Heart right ventricle (tissue), 16 donors: ENCODE measurements around the gene SPO11. TPM values are rescaled to one million over a fixed set of nuclear protein-coding genes. Genes with fewer than 3 reads are reported as not detected.

ENCODE experiments used
- ATAC-seq, 8 donors: fragments of 200-7000 bp; cut with Tn5 transposase; one replicate each; pipeline ENCODE4 v1.9.1; 2020; ENCODE audit warnings: mild to moderate bottlenecking in 8 of 8, moderate library complexity in 8 of 8, moderate number of reproducible peaks in 1 of 8
- DNase-seq, 2 donors: peaks; one replicate each; pipeline ENCODE4 v3.0.0-alpha.2; 2020
- H3K27ac ChIP-seq, 10 donors: fragments of 200-600 bp; sonication (generic) in 2 of 10; one replicate each; pipeline versions ENCODE4 v1.5.0 to v1.8.0; 2020 to 2022; ENCODE audit warnings: mild to moderate bottlenecking in 3 of 10
- H3K27me3 ChIP-seq, 7 donors: fragments of 200-600 bp; one replicate each; pipeline ENCODE4 v1.8.0; 2021 to 2022; ENCODE audit warnings: mild to moderate bottlenecking in 2 of 7
- H3K36me3 ChIP-seq, 9 donors: fragments of 200-600 bp; sonication (generic) in 1 of 9; one replicate each; pipeline versions ENCODE4 v1.5.0 to v1.8.0; 2020 to 2022; ENCODE audit warnings: mild to moderate bottlenecking in 2 of 9
- H3K4me1 ChIP-seq, 9 donors: fragments of 200-600 bp; sonication (generic) in 1 of 9; one replicate each; pipeline versions ENCODE4 v1.5.0 to v1.8.0; 2020 to 2022; ENCODE audit warnings: mild to moderate bottlenecking in 4 of 9
- H3K4me3 ChIP-seq, 10 donors: fragments of 200-600 bp; sonication (generic) in 2 of 10; one replicate each; pipeline versions ENCODE4 v1.5.0 to v1.8.0; 2020 to 2022; ENCODE audit warnings: mild to moderate bottlenecking in 7 of 10, moderate library complexity in 2 of 10
- H3K9me3 ChIP-seq, 11 donors: fragments of 200-600 bp in 10 of 11; sonication (generic) in 2 of 11; one replicate each; pipeline versions ENCODE4 v1.5.0 to v1.8.0; 2013 to 2022; ENCODE audit warnings: mild to moderate bottlenecking in 2 of 11, control low read depth in 1 of 11, moderate library complexity in 1 of 11
- WGBS, 2 donors: extraction: QIAGEN DNeasy Blood & Tissue Kit; methylation state at CpG; one replicate each; pipeline ENCODE4 v1.1.7; 2013; ENCODE audit warnings: inconsistent platforms in 1 of 2; 5-methylcytosine and 5-hydroxymethylcytosine counted together
- intact Hi-C, 10 donors: fragments of 100-400 bp; cut with DNase I; formaldehyde crosslinking; loops; one replicate each; pipeline versions ENCODE4 v1.11.1 to v1.14.2; 2022
- polyA plus RNA-seq, 2 donors: library from polyadenylated mRNA; stranded (reverse); fragments of 200-250 nt; gene quantifications; one replicate each; pipeline ENCODE4 v1.2.3, GENCODE V29; 2013
- total RNA-seq, 10 donors: library from RNA; stranded (reverse); fragmentation: NEBNext Ultra II Directional in 3 of 10; extraction: Animal tissue kit (Norgen Biotek cat#: 25700) in 3 of 10; gene quantifications; one replicate each; pipeline versions ENCODE4 v1.2.1 to v1.2.4, GENCODE V29; 2021 to 2023
- TF ChIP-seq, protein P1 (sequence below), 9 donors: fragments of 200-600 bp; sonication (generic) in 2 of 9; IDR thresholded peaks; one replicate each; pipeline versions ENCODE4 v1.5.0 to v1.8.0; 2021 to 2022; ENCODE audit warnings: antibody characterized with exemption in 9 of 9, mild to moderate bottlenecking in 5 of 9, moderate library complexity in 1 of 9
- donor health status: Arrhythmogenic right ventricular cardiomyopathy.
- donor health status: ischemic (EF 13 %, LVEDD 7.1; RV severe dilation, severe dysfunction).
- donor health status: healthy with polysubstance abuse.
- donor health status: DM: no; HTN: yes; CAD: no.
- donor health status: DM: no; HTN: no; CAD: no.
- donor health status: ischemic (EF 25% LVEDD 6.9; RV normal size, moderate dysfunction).
- donor health status: ischemic (EF 25% LVEDD 5.7; RV mildly dilated, moderate dysfunction).
- donor health status: healthy.
- donor health status: DM: yes; HTN: yes; CAD: no.
- donor health status: Ischemic cardiomyopathy.
- donor health status: ischemic (EF 35%, LVEDD 5.7; RV mildly dilated, moderate dysfunction).
- donor health status: nonischemic (EF 11% LVEDD 7.7; RV severe dilation, severe dysfunction).
- donor health status: DM: yes; HTN: yes; CAD: no.
- donor health status: PGD.
- donor health status: ischemic (EF 29% LVEDD 5.4; RV normal size, mild dysfunction).
- donor health status: nonischemic (EF 23%, LVEDD 6.1; RV moderate dilation, normal function).

Gene SPO11
- total and polyA plus RNA-seq, 12 donors = not detected

DNA sequence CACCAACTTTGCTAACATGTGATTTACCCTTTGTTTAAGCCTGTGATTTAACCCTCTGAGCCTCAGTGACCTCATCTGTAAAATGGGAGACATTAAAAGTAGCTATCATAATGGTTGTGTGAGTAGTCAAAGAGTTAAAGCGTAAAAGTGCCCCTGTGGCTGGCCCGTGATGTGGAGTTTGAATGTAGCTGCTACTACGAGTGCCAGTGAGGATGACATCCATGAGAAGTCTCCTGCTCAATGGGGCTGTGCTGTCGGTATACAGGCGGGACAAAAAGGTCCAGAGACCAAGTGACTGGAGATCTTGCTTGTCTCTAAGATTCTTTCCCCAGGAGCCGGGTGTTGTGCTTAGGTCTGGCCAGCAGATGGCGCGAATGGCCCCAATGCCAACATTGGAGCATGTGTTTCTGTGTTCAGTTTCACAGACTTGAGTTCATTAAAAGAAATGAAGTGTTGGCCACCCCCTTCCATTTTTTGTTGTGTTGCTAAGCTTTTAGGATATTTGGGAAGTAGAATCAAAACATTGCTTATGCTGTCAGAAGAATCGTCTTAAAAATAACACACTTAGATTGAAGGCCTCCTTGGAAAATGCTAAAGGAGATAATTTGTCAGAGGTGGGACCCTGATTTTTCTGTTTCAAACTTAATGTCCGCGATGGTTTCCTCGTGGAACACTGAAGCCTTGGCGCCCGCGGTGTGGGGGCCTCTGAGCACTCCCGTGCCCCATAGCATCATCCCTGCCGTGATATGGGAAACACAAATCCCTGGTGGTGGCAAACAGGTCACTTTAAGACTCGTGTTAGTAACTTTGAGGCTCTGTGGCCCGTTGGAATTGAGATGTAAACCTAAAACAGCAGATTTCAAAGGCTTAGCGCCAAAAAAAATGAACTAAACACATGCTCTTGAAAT lies 52.2 kb downstream of the SPO11 start:
- intact Hi-C loops = loop anchor here (1.0 to 10.0 kb wide), 7 partner anchors 111 to 833 kb away; no protein-coding TSS in a partner anchor
- no peak overlapping the region for H3K27ac ChIP-seq
- ATAC-seq (peak; percentile 9 to 76 (median 50)), DNase-seq (peak; percentile 82 to 84)
- peaks cover 0 to 4% (median 0%) of the 10 kb centered on the region in 11 donors for H3K9me3 ChIP-seq
- 45 to 47% methylated on average over 20 of the region's 20 CpGs for whole genome bisulfite sequencing, 2 donors
- peaks cover 7 to 20% (median 14%) of the 10 kb centered on the region in 9 donors for H3K4me1 ChIP-seq
- TF ChIP-seq, protein P1, sequence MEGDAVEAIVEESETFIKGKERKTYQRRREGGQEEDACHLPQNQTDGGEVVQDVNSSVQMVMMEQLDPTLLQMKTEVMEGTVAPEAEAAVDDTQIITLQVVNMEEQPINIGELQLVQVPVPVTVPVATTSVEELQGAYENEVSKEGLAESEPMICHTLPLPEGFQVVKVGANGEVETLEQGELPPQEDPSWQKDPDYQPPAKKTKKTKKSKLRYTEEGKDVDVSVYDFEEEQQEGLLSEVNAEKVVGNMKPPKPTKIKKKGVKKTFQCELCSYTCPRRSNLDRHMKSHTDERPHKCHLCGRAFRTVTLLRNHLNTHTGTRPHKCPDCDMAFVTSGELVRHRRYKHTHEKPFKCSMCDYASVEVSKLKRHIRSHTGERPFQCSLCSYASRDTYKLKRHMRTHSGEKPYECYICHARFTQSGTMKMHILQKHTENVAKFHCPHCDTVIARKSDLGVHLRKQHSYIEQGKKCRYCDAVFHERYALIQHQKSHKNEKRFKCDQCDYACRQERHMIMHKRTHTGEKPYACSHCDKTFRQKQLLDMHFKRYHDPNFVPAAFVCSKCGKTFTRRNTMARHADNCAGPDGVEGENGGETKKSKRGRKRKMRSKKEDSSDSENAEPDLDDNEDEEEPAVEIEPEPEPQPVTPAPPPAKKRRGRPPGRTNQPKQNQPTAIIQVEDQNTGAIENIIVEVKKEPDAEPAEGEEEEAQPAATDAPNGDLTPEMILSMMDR (IDR thresholded peaks at IDR 0.05) = peak; percentile 87 to 97 (median 94)
- H3K27me3 ChIP-seq = no peaks in the 10 kb centered on the region
- H3K36me3 ChIP-seq = peaks cover 0 to 47% (median 6%) of the 10 kb centered on the region in 9 donors
- no peak overlapping the region for H3K4me3 ChIP-seq

DNA sequence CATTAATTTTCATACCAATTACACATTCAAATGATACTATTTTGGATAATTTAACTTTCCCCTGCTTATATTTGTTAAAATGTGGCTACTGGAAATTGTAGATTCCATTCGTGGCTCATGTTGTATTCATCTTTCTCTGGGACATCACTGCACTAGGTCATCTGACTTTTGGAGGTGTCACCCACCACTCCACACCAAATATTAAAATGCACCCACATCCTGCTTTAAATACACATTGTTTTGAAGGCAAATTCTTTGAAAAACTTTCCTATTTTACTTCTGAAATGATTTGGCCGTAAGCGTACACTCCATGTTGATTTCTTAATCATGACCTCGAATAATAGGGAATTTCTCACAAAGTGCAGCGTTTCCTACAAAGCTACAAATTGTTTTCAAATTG lies 52.9 kb downstream of the SPO11 start:
- Histone ChIP-seq H3K4me3 (no peak overlapping the region), H3K27me3 (no peaks in the 10 kb centered on the region), H3K36me3 (peaks cover 0 to 40% (median 0%) of the 10 kb centered on the region in 9 donors), H3K4me1 (peaks cover 7 to 20% (median 14%) of the 10 kb centered on the region in 9 donors), H3K9me3 (peaks cover 0 to 4% (median 0%) of the 10 kb centered on the region in 11 donors), H3K27ac (no peak overlapping the region)
- no peak for DNase-seq
- TF ChIP-seq, protein P1 (IDR thresholded peaks at IDR 0.05) = no peak
- ATAC-seq = no peak
- intact Hi-C loops = loop anchor here in 9 of 10 donors (1.0 to 10.0 kb wide), 6 partner anchors 111 to 832 kb away; no protein-coding TSS in a partner anchor
- 89 to 93% methylated on average over 5 of the region's 5 CpGs for WGBS, 2 donors

DNA sequence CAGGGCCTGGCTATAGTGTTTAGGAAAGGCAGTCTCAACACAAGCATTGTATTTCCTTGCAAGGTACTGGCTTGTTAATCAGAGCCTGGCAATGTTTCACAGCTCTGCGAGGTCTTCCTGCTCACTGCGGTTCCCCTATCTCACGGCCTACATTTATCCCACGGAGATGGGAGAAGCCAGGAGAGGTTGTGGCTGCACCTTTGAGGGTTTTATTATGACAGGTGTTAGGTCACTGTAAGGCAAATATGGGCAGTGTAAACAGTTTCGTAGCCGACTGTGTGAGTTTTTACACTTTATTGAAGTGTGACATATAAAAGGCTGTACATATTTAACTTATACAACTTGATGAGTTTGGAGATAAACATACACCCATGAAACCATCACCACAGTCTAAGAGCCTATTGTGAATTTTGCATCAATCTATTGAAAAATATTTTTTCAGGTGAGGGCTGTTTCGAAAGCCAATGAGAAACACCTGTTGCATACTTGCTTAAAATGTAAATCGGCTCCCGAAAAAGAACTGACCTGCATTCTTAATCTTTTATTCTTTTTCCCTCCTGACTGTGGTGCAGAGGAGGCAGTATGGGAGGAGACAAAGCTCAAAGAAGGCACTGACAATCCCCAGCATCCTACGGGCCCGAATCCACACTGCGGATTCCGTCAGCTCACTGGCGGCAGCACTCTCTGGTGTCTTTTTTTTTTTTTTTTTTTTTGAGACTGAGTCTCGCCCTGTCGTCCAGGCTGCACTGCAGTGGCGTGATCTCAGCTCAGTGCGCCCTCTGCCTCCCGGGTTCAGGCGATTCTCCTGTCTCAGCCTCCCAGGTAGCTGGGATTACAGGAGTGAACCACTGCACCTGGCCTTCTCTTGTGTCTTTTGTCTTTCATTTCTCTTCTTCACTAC lies 54.1 kb downstream of the SPO11 start:
- WGBS, 2 donors = 90 to 91% methylated on average over 20 of the region's 20 CpGs
- TF ChIP-seq, protein P1 (IDR thresholded peaks at IDR 0.05) = no peak

More for the DNA sequence above, 54.1 kb downstream of the SPO11 start:
- DNase-seq = no peak
- H3K27ac ChIP-seq = no peak overlapping the region
- intact Hi-C loops = loop anchor here in 9 of 10 donors (2.0 to 10.0 kb wide), 4 partner anchors 111 to 831 kb away; no protein-coding TSS in a partner anchor
- H3K4me3 ChIP-seq = no peak overlapping the region
- ATAC-seq = no peak
- peaks cover 7 to 20% (median 14%) of the 10 kb centered on the region in 9 donors for H3K4me1 ChIP-seq
- H3K9me3 ChIP-seq = peaks cover 0 to 4% (median 0%) of the 10 kb centered on the region in 11 donors
- no peaks in the 10 kb centered on the region for H3K27me3 ChIP-seq
- H3K36me3 ChIP-seq = peaks cover 0 to 28% (median 0%) of the 10 kb centered on the region in 9 donors
